ENCODE results near the gene ADCY7. TPM values are rescaled to one million over a fixed set of nuclear protein-coding genes. Genes with fewer than 3 reads are reported as not detected.

ADCY7 gene
- total RNA-seq, 1 experiment from 2014 or later, result 4.0 TPM

GRCh38 chr16:50252082-50252611, 14.2 kb upstream of the ADCY7 start:
- H2AFZ ChIP-seq (ENCODE audit: low read length), result no peak overlapping the region
- H2BK120ac ChIP-seq (ENCODE audit: low read depth, low read length, poor library complexity, severe bottlenecking), result no peak overlapping the region
- H2BK5ac ChIP-seq (ENCODE audit: insufficient read length, low read length), result no peak overlapping the region
- TF ChIP-seq CTCF (conservative IDR thresholded peaks at IDR 0.05), result no peak
- no peak overlapping the region for H2BK20ac ChIP-seq (ENCODE audit: low read depth, low read length, poor library complexity, severe bottlenecking)
- H3K23me2 ChIP-seq (ENCODE audit: insufficient read length, low read depth, low read length, poor library complexity, severe bottlenecking), result no peaks in the 10 kb centered on the region
- no peaks in the 10 kb centered on the region for H4K20me1 ChIP-seq (ENCODE audit: control insufficient read depth, insufficient read depth, insufficient read length)
- no peak overlapping the region for H2AK5ac ChIP-seq (ENCODE audit: insufficient read length, low read length)
- H3T11ph ChIP-seq (ENCODE audit: low read length), result no peak overlapping the region
- H3K4ac ChIP-seq (ENCODE audit: low read depth, low read length), result no peak overlapping the region
- no peak overlapping the region for H4K8ac ChIP-seq (replicated peaks; ENCODE audit: insufficient read length, low read depth, low read length)
- H3K9ac ChIP-seq (ENCODE audit: extremely low read depth, insufficient read length, low read length), result no peak overlapping the region
- H3K18ac ChIP-seq (ENCODE audit: insufficient read length, low read depth, low read length), result no peak overlapping the region
- Mint-ChIP-seq H3K4me1 (peaks cover 15 to 35% of the 10 kb centered on the region in 2 experiments), H3K9me3 (no peaks in the 10 kb centered on the region), H3K27me3 (ENCODE audit: low read depth) (peaks cover 5% of the 10 kb centered on the region), H3K4me3 (no peak overlapping the region; a peak in 1 of 5 replicates), H3K27ac (no peak overlapping the region), H3K36me3 (ENCODE audit: insufficient read depth in 1 of 3, low read depth in 3 of 3) (no peaks in the 10 kb centered on the region)
- H3K56ac ChIP-seq (ENCODE audit: insufficient read length, low read depth, low read length), result no peak overlapping the region
- H4K5ac ChIP-seq (ENCODE audit: insufficient read length, low read depth, low read length), result no peak overlapping the region
- DNase-seq, result no peak
- H3K23ac ChIP-seq (ENCODE audit: insufficient read length, low read depth, low read length), result no peak overlapping the region
- no peaks in the 10 kb centered on the region; the same call in 1 of the 2 replicates for H3K4me1 ChIP-seq (ENCODE audit: insufficient read depth, low read length)
- no peak overlapping the region for H3K14ac ChIP-seq (ENCODE audit: insufficient read depth, low read length)
- no peaks in the 10 kb centered on the region for H3K9me3 ChIP-seq (ENCODE audit: control insufficient read depth, low read depth, low read length)
- no peak overlapping the region for H3K4me2 ChIP-seq (ENCODE audit: insufficient read depth, insufficient read length, low read length)
- no peaks in the 10 kb centered on the region for H3K79me1 ChIP-seq (ENCODE audit: insufficient read depth, low read depth, low read length, poor library complexity, severe bottlenecking)
- H3K27ac ChIP-seq (ENCODE audit: insufficient read length, low read depth, low read length), result no peak overlapping the region
- no peaks in the 10 kb centered on the region for H3K27me3 ChIP-seq (ENCODE audit: insufficient read depth, low read length)
- H4K91ac ChIP-seq (ENCODE audit: insufficient read length, low read depth, low read length), result no peak overlapping the region
- H2BK12ac ChIP-seq (ENCODE audit: insufficient read length, low read depth, low read length), result no peak overlapping the region
- H3K79me2 ChIP-seq (ENCODE audit: insufficient read depth, low read length), result no peaks in the 10 kb centered on the region
- WGBS (ENCODE audit: extremely low coverage, insufficient read length, low lambda C conversion rate), result no CpG with 5 or more reads among the region's 9 CpGs
- H2BK15ac ChIP-seq (ENCODE audit: low read depth, low read length), result no peak overlapping the region

Data from H9 (cell line).